GM19438 (cell line): ENCODE results near the gene NACA.
"Not testable (repeated sequence)": the region's sequence is repeated elsewhere in the genome, so short reads cannot be mapped to it uniquely, and the experiment has no call there.

Experiments used
- ATAC-seq: cut with Tn5 transposase; IDR thresholded peaks from one replicate; pipeline ENCODE4 v1.9.1; 2021; ENCODE audit warnings: low read depth; ENCODE audit not compliant: unreplicated experiment

Gene NACA

DNA sequence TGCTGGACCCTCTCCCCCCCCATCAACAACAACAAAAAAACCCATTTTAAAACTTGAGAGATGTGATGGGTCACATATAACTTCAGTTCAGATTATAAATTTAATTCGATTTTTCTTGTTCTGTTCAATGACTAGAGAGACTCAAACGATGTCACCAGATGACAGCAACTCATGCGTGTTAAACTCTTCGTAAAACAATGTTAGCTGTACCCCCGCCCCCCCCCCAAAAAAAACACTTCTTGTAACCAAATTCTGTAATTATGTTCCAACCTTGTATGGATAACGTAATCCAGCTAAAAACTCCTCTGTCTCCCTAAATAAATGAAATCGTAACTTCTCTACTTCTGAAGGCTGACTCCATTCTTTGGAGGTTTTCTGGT lies 614 bp upstream of the NACA start:
- ATAC-seq, result no peak

DNA sequence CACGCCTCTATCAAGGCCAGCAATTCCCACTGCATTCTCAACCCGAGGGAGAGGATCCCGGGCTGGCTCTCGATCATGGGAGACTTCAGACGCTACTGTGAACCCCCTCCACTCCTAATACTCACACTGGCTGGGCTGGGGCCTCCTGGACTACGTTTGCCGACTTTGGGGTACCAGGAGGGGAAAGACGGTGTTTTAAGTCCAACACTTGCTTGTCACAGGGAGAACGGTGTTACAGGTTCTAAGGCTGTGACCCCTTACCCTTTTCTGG lies 463 bp downstream of the NACA start:
- no peak for ATAC-seq

DNA sequence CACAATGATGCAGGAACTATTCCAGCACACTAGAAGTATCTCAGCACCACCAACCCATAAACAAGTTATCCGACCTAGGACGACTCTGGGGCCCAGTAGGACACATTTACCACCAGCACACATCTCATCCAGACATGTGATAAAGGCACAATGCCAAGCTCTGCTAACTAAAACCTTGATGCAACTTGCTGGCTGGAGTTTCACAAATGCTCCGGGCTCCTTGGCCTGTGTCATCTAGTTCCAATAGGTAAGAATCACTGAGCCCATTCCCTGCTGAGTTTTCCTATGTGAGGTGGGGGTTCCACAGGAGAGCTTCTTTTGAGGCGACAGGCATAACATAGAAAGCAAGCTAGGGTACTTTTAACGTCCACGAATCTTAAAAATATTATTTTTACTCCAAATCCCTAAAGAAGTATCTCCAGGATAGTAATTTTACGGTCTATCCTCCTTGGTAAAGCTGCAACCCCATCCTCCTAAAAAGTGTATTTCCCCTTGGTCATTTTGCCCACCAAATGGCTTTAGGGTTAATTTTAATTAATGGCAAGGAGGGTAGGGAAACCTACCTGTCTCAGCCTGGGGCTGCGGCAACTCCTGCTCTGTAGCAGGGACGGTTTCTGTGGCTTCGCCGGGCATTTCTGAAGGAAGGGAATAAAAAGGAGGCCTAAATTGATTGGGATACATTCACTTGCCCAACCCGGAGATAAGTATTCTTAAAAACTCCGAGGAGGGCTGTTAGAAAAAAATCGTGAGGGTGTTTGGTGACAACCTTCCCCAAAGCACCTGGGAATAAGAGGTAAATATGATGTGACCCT lies 1.0 kb downstream of the NACA start:
- ATAC-seq, result no peak

DNA sequence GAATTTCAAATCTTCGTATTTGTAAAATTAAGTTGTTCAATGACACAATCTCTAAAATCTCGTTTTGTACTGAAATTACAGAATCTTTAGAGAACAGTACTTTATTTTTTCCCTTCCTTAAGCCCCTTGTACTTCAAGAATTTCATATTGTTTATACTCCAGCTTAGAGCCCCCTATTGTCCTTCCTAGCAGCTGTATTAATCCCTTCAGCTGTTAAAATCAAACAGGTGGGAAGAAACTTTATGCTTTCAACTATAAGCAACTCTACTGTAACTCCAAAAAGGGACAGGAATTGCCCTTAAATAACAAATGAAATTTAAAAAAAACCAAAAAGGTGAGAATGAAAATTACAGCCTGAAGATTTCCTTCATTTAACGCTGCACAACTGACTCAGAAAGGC lies 1.7 kb downstream of the NACA start:
- no peak for ATAC-seq

DNA sequence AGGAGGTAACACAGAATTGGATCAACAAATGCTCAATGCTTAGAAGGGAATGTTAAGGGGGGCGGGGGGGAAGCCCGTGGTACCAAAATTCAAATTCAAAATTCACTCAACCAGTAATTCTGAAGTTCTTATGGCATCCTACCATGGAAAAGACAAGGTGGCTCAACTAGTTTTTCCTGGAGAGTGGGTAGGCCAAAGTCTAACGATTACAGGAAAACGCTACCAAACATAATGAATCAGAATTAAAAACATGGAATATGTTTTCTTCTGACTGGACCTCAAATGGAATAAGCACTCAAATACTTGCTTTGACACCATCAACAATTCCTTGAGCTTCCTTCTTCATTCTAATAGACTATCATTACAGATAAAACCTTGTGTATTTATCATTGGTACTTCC lies 2.3 kb downstream of the NACA start:
- no peak for ATAC-seq

GRCh38 chr12:56721721-56722120 lies 3.4 kb downstream of the NACA start:
- no peak for ATAC-seq

DNA sequence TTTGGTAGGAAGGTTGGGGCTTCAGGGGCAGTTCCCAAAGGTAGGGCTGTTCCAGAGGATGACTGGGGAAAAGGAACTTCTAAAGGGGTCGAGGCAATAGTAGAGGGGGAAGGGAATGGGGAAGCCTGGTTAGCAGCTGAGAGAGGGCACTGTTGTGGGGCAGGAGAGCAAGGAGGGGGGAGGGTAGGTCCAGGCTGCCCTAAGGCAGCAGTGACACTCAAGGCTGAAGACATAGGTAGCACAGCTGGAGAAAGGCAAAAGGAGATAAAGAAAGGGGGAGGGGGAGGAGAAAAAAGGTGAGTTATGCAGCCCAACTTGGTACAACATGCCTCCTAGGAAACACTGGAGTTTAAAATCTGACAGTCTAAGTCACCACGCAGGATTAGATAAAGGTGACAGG lies 3.9 kb downstream of the NACA start:
- ATAC-seq, result no peak

GRCh38 chr12:56720731-56721151 lies 4.4 kb downstream of the NACA start:
- no peak for ATAC-seq

GRCh38 chr12:56719056-56719455 lies 6.0 kb downstream of the NACA start:
- no peak for ATAC-seq

DNA sequence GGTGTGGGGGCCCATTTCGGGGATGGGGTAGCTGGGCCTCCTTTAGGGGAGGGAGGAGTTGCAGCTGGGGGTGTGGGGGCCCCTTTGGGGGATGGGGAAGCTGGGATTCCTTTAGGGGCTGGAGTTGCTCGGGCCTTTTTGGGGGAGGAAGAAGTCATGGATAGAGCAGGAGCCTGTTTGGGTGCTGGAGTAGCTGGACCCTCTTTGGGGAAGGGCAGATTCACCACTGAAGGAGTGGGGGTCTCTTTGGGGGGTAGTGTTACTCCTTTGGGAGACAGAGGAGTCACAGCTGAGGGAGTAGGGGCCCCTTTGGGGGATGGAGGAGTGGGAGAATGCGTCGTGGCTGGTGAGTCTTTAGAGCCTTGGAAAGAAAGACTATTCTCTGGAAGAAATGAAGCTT lies 6.5 kb downstream of the NACA start:
- no peak for ATAC-seq

- no peak for ATAC-seq
Observed at GRCh38 chr12:56718149-56718548, 7.0 kb downstream of the NACA start.

- ATAC-seq, result no peak
Observed at GRCh38 chr12:56716933-56717880, 7.9 kb downstream of the NACA start.

DNA sequence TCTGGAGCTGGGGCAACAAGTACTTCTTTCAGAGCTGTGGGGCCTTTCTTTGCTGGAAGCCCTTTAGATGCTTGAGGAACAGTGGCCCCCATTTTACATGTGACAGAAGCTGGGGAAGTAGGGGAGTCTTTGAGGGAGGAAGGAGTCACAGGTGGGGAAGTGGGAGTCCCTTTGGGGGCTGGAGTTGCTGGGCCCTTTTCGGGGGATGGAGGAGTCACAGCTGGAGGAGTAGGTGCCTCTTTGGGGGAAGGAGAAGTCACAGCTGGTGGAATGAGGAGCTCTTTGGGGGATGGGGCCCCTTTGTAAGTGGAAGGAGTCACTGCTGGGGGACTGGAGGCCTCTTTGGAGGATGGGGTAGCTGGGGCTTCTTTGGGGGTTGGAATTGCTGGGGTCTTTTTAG lies 8.6 kb downstream of the NACA start:
- ATAC-seq, result no peak

DNA sequence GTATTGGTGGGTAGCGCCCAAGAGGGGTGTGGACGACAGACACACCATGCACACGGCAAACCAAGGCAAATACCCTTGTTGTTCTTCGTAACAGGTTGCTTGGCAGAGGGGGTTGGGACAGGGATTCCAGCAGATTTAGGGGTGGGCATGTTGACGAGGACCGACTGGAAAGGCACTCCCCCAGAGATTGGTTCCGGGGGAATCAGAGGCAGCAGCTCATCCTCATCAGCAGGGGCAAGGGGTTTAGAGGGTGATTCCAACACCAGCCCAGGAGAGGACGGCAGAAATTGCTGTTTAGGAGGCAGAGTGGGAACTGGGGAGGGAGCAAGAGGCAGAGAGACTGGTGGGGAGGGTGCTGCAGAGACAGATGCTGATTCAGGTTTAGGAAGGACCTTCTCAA lies 9.3 kb downstream of the NACA start:
- no peak for ATAC-seq

GRCh38 chr12:56714431-56714929 lies 10.6 kb downstream of the NACA start:
- ATAC-seq, result no peak

DNA sequence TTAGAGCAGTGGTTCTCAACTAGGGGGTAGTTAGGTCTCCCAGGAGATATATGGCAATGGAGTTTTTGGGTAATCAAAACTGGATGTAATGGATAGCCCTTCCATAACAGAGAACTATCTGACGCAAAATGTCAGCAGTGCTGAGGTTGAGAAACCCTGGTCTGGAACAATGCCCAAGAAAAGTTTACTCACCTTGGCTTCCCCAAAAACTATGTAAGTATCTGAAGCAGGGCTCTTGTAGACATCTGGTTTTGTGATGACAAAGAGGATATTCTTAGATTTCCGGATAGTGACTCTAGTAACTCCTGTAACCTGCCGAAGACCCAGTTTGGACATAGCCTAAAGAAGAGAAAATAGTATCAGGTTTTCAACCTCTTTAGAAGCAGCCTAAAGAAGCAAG lies 11.8 kb downstream of the NACA start:
- ATAC-seq, result no peak

- no peak for ATAC-seq
Observed at GRCh38 chr12:56709759-56710376, 15.2 kb downstream of the NACA start.

GRCh38 chr12:56704522-56704921 lies 20.6 kb downstream of the NACA start:
- not testable (repeated sequence) for ATAC-seq

DNA sequence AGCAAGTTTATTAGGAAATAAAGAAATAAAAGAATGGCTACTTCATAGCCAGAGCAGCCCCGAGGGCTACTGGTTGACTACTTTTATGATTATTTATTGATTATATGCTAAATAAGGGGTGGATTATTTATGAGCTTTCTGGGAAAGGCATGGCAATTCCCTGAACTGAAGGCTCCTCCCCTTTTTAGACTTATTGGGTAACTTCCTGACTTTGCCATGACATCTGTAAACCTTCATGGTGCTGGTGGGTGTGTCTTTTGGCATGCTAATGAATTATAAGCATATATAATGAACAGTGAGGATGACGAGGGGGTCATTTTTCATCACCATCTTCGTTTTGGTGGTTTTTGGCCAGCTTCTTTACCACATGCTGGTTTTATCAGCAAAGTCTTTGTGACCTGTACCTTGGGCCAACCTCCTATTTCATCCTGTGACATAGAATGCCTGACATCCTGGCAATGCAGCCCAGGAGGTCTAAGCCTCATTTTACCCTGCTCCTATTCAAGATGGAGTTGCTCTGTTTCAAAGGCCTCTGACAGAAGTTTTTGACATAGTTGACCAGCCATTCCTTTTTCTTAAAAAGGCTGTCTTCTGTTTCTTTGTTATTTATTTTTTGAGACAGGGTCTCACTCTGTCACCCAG lies 26.0 kb downstream of the NACA start:
- ATAC-seq, result no peak

DNA sequence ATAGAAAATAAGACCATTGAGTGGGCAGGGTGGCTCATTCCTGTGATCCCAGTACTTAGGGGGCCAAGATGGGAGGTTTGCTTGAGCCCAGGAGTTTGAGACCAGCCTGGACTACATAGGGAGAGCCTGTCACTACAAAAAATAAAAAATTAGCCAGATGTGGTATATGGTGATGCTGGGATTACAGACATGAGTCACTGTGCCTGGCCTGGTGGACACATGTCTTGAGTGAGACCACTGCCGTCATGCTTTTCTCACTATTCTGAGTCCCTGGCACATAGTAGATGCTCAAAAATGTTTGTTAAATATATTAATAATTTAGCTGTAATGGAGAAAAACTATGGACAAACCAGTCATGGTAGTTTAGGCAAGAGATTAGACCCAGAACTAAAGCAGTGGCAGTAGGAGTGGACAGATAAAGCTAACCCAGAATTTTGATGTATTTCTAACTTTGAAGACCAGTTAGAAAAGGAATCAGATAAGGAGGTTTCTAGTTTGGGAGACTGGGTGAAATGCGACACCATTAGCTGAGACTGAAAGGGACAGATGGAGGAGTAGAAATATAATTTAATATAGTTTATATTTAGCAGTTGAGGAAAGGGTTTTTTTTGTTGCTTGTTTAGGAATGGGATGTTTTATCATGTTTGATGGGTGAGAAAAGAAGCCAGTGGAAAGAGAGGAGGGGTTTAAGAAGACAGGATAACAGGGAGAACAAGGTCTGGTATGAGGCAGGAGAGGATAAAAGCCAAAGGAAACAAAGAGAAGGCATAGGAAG lies 29.6 kb downstream of the NACA start:
- no peak for ATAC-seq
